ENCODE data around the gene AGAP1.

- TF ChIP-seq EP300 (IDR thresholded peaks at IDR 0.05) (no peak), CTCF (IDR thresholded peaks at IDR 0.05) (no peak), POLR2A (IDR thresholded peaks at IDR 0.05) (no peak)
Observed at GRCh38 chr2:235877275-235877802, 383.5 kb downstream of the AGAP1 start.
